ENCODE measurements around the gene MYRIP.
"Not testable (repeated sequence)": the region's sequence is repeated elsewhere in the genome, so short reads cannot be mapped to it uniquely, and the experiment has no call there.

MYRIP gene

GRCh38 chr3:40130721-40131120, 321.3 kb downstream of the MYRIP start:
- DNase-seq (ENCODE audit: low read depth): no peak

GRCh38 chr3:40133886-40134575, 324.6 kb downstream of the MYRIP start:
- DNase-seq (ENCODE audit: low read depth): not testable (repeated sequence)

GRCh38 chr3:40137591-40138295, 328.3 kb downstream of the MYRIP start:
- no peak for DNase-seq (ENCODE audit: low read depth)

- no peak for DNase-seq (ENCODE audit: low read depth)
These were observed 334.1 kb downstream of the MYRIP start for GRCh38 chr3:40143283-40144090.

- DNase-seq (ENCODE audit: low read depth): no peak
These were observed 339.4 kb downstream of the MYRIP start for GRCh38 chr3:40148827-40149226.

GRCh38 chr3:40152482-40153133, 343.2 kb downstream of the MYRIP start:
- DNase-seq (ENCODE audit: low read depth): no peak

GRCh38 chr3:40160933-40161332, 351.5 kb downstream of the MYRIP start:
- DNase-seq (ENCODE audit: low read depth): no peak

GRCh38 chr3:40162616-40163015, 353.2 kb downstream of the MYRIP start:
- no peak for DNase-seq (ENCODE audit: low read depth)

- DNase-seq (ENCODE audit: low read depth): no peak
These were observed 357.6 kb downstream of the MYRIP start for GRCh38 chr3:40166997-40167396.

- DNase-seq (ENCODE audit: low read depth): no peak
These were observed 358.5 kb downstream of the MYRIP start for GRCh38 chr3:40167958-40168357.

GRCh38 chr3:40169983-40170382, 360.6 kb downstream of the MYRIP start:
- DNase-seq (ENCODE audit: low read depth): no peak

- no peak for DNase-seq (ENCODE audit: low read depth)
These were observed 361.0 kb downstream of the MYRIP start for GRCh38 chr3:40170395-40170794.

- DNase-seq (ENCODE audit: low read depth): no peak
These were observed 363.2 kb downstream of the MYRIP start for GRCh38 chr3:40172560-40172959.

GRCh38 chr3:40173227-40173721, 363.9 kb downstream of the MYRIP start:
- no peak for DNase-seq (ENCODE audit: low read depth)

- no peak for DNase-seq (ENCODE audit: low read depth)
These were observed 368.7 kb downstream of the MYRIP start for GRCh38 chr3:40178012-40178594.

- peak; percentile 9 for DNase-seq (ENCODE audit: low read depth)
These were observed 369.6 kb downstream of the MYRIP start for GRCh38 chr3:40179016-40179415.

GRCh38 chr3:40181182-40181581, 371.8 kb downstream of the MYRIP start:
- no peak for DNase-seq (ENCODE audit: low read depth)

- no peak for DNase-seq (ENCODE audit: low read depth)
These were observed 375.8 kb downstream of the MYRIP start for GRCh38 chr3:40185029-40185695.

- DNase-seq (ENCODE audit: low read depth): no peak
These were observed 377.1 kb downstream of the MYRIP start for GRCh38 chr3:40186508-40186907.

GRCh38 chr3:40187945-40188344, 378.5 kb downstream of the MYRIP start:
- DNase-seq (ENCODE audit: low read depth): no peak

- DNase-seq (ENCODE audit: low read depth): no peak
These were observed 379.7 kb downstream of the MYRIP start for GRCh38 chr3:40189118-40189517.
